HS-27A (cell line): ENCODE measurements around the gene EXOSC10.
"Not testable (repeated sequence)": the region's sequence is repeated elsewhere in the genome, so short reads cannot be mapped to it uniquely, and the experiment has no call there.

Source experiments
- DNase-seq: peaks from one replicate; pipeline ENCODE4 v3.0.0-alpha.2; 2012; ENCODE audit warnings: low read depth, missing footprints

Gene EXOSC10

DNA sequence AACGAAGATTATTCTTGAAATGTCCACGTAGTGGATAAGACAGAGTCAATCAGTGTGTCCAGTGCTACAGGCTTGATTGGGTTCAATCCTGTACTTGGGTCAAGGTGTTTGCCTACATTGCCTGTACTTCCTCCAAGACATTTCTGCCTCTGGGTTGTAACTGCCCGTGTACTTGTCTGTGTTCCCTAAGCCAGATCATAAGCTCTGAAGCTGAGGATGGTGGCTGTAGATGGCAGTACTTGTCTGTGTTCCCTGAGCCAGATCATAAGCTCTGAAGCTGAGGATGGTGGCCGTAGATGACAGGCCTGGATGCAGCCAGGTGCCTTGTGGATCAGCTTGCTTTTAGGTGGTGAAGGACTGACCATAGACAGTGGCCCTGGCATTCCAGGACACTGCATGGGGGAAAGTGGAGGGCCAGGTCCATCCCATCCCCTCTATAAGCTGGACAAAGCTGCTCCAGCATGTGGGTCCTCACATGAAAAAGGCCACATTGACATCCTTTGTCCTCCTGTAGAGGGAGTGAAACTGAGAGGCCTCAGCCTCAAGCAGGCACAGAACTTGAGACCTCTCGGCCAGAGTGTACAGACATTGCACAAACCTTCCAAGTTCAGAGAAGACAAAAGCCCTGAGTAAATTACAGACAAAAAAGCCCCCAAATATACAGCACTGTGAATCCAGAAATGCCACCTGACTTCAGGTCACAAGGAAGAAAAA is 37.9 kb downstream of the EXOSC10 start:
- no peak for DNase-seq

DNA sequence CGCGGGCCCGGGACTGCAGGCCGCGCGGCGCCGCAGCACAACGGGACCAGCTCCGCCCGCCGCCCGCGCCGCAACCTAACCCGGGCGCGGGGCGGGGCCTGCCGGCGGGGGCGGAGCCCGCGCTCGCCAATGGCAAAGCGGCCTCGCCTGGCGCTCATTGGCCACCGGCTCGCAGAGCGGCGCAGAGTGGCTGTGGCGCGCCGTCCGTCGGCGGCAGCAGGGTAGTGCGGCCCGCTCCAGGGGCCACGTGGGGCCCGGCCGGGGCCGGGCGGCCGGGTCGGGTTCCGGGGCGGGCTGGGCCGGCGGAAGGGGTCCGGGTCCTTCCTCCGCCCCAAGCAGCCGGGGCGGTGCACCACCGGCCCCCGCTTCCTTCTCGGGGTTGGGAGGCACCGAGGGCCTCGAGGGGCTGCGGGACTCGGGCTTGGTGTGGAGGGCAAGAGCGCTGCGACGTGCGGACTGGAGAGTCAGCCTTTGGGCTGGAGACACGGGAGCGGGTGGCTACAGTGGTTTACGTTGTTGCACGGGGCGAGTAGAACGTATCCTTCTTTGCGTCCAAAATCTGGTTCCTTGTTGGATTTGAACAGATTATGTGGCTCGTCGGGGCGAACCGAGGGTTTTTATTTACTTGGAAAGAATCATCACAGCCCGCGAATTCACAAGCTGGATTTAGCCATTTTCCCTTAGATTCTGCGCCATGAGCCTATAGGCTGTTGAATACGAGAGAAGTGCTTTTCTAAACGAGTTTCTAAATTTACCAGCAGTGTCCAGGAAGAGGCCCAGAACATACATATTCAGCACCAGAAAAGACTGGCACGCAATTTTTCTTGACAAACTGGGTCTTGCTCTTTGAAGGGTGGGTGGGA is 39.5 kb downstream of the EXOSC10 start, which contains the start of gene SRM:
SRM (minus strand) TSS at position 51 of the 863 bp plus-strand sequence. CDS start 75 bp downstream, outside the sequence.
- DNase-seq = peak; percentile 67

DNA sequence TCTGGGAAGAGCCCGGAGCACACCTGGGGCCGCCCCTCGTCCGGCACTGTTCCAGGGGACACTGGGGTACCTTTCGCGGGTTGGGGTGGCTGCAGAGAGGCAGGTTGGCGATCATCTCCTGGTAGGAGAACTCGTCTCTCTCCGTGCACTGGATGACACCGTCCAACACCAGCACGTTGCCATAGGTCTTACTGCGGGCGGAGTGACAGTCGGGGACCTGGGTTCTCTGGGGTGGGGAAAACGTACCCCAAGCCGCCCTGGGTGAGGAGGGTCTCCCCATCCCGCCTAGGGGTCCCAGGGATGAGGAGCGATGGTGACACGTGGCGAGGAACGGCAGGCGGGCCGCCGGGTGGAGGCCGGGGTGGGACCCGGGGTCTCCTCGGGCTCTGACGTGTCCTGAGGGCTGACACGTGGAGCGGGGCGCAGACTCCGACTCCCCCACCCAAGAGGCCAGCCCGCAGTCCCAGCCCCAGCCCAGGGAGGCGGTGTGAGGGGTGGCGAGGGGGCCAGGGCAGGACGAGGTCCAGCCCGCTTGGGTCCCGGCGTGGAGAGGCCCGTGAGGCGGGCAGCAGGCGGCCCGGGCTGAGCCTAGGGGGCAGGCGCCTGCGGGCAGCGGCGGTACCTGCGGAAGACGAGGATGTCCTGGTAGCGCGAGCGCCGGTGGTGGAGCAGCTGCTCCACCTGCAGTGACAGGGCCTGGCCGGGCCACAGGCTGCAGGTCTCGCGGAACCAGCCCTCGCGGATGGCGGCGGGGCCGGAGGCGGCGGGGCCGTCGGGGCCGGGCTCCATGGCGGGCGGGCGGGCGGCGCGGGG is 40.3 kb downstream of the EXOSC10 start:
- DNase-seq = no peak

DNA sequence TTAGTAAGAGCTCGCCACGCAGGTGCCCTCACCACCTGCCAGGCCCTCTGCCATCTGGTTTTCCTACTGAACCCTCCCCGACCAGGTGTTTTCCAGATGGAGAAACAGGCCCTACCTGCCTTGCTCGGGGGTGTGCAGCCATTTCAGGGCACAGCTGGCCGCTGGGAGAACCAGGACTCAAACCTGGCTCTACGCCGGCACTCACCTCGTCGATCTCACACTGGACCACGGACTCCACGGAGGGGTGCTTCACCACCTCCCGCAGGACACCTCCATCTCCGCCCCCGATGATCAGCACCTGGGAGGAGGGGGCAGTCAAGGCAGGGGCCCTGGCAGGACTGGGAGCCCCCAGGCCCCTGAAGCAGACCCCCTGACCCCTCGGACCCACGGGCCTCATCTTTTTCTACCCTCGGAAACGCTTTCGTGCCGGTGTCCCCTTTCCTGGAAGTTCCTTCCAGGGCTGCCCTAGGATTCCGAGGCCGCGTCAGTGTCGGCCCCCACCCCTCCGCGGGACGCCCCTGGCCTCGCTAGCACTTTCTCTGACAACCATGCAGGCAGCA is 41.0 kb downstream of the EXOSC10 start:
- no peak for DNase-seq

DNA sequence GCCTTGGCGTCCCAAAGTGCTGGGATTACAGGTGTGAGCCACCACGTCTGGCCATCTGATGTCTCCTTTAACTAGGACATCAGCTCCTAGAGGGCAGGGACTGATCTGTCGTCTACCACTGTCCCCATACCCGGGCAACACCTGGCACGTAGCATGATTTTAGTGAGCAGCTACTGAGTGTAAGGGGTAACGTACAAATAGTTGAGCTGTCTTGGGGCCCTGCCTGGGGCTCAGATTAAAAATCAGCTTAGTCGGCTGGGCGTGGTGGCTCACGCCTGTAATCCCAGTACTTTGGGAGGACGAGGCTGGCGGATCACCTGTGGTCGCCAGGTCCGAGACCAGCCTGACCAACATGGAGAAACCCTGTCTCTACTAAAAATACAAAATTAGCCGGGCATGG is 41.6 kb downstream of the EXOSC10 start:
- no peak for DNase-seq

DNA sequence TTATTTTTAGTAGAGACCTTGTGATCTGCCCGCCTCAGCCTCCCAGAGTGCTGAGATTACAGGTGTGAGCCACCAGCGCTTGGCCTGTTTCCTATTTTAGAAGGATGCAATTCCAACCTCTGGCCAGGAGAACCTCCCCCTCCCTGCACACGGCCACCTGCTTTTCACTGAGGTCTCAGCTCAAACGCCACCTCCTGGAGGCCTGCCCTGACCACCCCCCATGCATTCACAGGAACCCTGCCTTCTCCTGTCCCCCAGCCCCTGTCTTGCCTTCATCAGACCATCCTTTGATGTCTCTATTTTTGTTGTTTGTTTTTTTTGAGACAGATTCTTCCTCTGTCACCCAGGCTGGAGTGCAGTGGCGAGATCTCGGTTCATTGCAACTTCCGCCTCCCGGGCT is 42.2 kb downstream of the EXOSC10 start:
- no peak for DNase-seq

DNA sequence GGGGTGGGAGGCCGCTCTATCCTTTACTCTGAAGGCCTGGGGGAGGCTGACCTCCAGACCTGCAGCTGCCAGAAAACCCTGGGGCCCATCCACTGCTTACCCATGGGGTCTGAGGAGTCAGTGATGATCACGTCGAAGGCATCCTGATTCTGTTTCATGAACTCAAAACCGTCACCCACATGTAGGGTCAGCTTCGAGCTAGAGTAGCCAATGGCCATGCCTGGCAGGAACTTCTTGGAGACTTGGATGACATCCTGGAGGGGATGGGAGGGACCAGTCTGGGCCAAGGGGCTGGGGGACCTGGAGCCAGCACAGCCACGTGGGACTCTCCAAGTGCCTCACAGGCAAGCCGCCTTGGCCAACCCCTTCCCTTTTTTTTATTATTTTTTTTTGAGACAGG is 43.2 kb downstream of the EXOSC10 start:
- DNase-seq = no peak

DNA sequence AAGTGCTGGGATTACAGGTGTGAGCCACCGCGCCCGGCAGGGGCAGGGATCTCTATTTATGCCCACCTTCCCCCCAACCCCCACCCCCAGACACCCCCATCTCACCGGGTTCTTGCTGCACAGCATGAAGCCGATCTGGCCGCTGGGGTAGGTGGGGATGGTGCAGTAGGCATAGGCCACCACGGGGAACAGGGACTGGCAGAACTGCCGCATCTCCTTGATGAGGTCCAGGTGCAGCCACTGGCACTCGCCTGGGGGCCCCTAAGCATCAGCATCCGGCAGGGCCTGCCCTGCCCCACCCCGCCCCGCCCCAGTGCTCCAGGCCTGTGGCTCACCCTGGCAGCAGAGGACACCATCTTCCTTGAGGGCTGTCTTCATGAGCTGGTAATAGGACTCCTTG is 44.0 kb downstream of the EXOSC10 start:
- no peak for DNase-seq

DNA sequence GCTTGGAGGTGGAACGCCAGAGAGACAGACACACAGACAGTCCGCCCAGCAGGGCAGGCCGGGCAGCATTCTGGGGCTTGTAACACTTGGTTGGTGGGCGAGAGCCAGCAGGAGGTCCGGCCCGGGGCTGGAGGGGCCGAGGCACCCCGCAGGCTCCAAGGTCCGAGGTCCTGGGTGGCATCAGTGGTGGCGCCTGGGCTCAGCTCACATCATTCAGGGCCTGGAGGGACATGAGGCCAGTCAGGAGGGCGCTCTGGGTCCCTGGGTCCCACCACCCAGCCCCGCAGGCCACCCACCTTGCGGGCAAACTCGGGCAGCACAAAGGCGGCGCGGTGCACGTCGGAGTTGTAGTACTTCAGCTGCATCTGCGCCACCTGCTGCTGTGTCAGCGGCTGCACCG is 45.0 kb downstream of the EXOSC10 start:
- DNase-seq = no peak

DNA sequence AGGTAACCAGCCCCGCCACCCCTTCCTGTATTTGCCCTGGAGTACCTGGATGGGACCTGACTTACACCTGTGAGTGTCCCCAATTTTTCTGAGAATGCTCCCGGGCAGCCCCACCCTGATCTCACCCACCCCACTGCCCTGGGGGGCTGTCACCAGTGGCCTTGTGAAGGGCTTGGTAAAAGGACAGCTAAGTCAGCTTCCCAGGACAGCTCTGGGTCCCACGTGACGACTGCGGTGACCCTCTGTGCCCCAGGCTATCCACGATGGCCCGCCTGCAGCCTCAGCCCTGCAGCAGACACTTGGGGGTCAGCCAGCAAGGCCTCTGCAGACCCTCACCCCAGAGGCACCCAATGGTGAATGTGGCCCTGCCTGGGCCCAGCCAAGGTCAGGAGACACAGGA is 45.5 kb downstream of the EXOSC10 start:
- no peak for DNase-seq

DNA sequence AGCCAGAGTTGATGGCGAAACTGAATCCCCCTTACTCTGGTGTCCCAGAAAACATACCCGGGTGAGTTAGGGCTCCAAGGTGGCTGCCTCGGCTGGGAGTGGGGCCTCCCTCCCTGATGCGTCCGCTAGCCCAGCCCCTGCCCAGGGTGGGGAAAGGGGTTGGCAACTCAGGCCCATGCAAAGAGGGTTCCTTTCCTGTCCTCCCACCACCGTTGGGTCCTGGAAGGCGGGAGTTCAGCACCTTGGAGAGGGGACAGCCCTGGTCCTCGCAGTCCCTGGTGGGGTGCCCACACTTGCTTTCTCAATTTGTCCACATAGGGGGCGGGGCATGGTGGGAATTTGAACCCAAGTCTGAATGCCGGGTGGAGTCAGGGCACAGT is 45.9 kb downstream of the EXOSC10 start:
- DNase-seq = no peak

DNA sequence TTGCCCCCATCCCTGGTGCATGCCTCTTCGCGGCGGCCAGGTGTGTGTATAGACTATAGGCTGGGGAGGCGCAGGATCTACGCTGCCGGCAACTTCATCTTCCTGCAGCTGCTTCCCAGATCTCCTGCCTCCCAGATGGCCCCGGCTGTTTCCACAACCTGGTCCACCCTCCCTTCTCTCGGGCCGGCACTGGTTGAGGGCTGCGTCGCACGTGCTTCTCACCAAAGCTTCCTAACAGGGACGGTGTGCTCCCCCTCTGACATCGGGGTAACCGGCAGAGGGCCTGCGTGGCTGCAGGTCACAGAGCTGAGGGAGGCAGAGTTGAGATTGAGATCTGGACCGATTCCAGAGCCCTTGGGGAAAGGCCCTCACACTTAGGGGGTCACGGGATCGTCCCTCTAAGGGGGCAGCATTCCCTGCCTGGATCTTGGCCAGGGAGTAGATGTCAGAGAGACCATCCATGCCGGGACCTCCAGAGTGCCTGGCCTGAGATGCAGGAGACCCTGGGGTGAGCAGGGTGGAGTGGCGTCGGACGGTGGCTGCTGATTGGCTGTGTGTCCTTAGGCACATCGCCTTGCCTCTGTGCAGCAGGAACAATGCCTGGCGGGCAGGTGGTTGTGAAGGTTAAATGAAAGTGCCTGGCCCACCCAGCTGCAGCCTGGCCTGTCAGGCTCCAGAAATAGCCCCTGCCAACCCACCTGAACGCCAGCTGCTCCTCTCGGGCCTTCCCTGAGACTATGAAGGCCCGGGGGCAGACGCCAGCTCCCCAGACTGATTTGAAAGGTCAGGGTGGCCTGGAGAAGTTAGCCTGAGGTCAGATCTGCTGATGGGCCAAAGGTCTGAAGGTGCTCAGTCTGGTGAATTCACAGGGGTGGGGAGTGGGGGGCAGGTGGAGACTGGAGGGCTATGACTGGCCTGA is 46.6 kb downstream of the EXOSC10 start:
- no peak for DNase-seq

DNA sequence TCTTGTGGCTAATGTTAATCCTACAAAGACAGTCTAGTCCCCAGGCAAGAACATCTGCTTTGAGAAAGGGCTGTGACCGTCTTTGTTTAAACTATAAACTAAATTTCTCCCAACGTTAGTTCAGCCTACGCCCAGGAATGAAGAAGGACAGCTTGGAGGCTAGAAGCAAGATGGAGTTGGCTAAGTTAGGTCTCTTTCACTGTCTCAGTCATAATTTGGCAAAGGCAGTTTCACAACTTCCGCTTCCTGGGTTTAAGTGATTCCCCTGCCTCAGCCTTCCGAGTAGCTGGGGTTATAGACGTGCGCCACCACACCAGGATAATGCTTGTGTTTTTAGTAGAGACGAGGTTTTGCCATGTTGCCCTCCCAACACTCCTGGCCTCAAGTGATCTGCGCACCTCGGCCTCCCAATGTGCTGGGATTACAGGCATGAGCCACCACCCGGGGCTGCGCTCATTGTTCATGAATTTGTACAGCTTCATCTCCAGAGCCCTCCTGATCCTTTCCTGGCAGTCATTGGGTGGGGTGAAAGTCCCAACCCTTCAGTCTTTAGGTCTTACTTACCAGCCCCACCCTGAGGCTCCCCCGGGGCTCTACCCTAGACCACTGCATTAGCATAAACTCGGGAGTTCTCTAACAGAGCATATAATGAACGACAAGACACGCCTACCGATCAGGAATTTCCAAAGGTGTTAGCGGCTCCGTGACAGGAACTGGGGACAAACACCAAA is 47.7 kb downstream of the EXOSC10 start:
- no peak for DNase-seq

DNA sequence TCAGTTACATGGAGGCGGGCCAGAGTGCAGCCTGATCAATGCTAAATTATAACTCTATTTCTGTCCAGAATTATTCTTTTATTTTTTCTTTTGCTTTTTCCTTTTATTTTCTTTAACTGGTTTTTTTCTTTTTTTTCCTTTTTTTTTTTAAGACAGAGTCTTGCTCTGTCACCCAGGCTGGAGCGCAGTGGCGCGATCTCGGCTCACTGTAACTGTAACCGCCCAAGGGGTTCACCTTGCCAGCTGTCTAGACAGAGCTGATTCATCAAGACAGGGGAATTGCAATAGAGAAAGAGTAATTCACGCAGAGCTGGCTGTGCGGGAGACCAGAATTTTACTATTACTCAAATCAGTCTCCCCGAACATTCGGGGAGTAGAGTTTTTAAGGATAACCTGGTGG is 48.5 kb downstream of the EXOSC10 start:
- not testable (repeated sequence) for DNase-seq

DNA sequence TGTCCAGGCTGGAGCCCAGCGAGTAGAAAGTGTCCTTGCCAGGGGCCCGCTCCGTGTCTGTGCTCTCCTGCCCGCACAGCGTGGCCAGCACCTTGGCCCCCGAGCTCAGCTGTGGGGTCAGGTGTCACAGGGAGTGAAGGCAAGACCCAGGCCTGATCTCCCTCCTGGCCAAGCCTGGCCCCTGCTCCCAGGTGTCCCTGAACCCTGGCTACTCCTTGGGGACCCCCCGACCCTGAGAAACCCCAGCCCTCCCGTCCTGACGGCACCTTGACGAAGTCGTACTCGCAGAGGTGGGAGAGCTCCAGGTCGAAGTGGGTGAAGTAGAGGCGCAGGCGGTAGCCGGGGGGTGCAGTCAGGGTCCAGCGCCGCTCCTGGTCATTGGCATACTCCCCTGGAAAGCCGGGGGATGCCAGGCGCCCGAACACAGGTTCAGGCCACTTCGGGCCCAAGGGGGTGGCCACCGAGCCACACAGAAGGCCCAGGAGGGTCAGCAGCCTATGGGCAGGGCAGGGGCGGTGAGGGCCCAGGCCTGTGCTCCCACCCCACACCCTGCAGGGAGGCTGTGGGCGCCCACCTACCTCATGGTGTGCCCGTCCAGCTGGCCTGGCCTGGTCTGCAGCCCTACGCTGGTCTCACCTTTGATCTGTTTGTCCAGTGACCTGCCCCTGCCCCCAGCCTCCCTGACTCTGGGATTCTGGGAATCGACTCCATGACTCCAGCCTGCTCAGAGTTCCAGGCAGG is 52.9 kb downstream of the EXOSC10 start, which contains the start of gene MASP2:
MASP2 (minus strand) TSS at position 615 of the 741 bp plus-strand sequence; CDS start at position 583, 32 bp downstream.
- DNase-seq = no peak

DNA sequence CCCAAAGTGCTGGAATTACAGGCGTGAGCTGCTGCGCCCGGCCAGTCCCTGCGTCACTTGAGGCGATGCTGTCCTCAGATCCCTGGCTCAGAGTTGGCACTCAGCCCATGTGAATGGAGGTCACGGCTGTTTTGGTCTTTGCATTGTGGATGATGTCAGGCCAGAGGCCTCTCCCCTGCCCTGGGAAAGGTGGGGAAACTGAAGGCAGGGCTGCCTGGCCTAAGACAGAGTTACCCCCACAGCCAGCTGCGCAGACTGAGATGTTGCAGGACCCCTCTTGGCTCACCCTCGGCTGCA is 53.5 kb downstream of the EXOSC10 start:
- DNase-seq = no peak

DNA sequence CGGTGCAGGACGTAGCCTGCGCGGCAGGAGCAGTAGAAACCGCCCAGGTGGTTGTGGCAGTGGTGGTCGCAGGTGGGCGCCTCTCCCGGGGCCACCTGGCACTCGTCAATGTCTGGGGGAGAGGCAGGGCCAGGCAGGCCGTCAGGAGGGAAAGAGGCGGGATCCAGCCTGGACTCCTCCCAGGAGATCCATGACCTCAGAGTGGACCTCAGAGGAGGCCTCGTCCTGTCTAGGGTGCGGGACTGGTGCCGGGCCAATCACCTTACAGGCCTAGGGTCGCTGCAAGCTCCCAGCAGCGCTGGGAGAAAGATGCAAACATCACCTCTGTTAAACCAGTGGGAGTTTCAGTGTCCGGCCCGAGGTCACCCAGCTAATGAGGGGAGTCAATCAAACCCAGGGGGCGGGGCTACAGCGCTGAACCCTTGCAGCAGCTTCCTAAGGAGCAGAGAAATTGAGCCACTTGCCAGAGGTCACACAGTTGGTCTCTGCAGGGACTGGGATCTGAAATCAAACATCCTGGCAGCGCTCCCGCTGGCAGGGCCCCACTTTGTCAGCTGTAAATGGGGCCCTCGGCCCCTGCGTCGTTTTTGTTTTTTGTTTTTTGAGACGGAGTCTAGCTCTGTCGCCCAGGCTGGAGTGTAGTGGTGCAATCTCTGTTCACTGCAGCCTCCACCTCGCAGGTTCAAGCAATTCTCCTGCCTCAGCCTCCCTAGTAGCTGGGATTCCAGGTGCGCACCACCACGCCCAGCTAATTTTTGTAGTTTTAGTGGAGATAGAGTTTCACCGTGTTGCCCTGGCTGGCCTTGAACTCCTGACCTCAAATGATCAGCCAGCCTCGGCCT is 54.0 kb downstream of the EXOSC10 start:
- no peak for DNase-seq

DNA sequence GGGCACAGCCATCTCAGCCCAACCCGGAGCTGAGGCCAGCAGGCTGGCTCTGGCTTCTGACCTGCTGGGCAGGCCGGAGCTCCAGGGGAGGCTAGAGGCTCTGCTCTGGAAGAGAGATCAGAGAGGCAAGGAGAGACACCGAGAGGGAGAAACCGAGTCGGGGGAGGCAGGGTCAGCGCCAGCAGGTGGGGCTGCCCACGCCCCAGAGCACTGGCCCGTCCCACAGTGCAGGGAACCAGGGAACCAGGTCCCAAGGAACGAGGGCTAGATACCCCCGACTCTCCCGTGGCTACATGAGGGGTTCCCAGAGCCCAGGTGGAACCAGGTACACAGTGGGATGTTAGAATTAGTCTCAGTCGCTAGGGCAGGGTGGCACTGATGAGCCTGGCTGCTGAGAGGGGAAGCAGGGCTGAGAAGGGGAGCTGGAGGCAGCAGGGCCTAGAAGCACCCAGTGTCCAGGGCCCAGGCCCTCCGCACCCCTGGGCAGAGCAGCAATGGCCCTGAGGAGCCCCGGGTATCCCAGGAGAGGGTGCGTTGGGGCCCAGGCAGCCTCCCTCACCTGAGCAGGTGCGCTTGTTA is 54.7 kb downstream of the EXOSC10 start:
- DNase-seq = no peak
